IPS DF 19.7 (cell line): ENCODE measurements around the gene TP53TG3.
"Not testable (repeated sequence)": the region's sequence is repeated elsewhere in the genome, so short reads cannot be mapped to it uniquely, and the experiment has no call there.

ENCODE experiments used
- DNase-seq: peaks from one replicate; pipeline ENCODE4 v3.0.0-alpha.2; 2013; ENCODE audit warnings: low read depth, low spot score

TP53TG3 gene, protein sequence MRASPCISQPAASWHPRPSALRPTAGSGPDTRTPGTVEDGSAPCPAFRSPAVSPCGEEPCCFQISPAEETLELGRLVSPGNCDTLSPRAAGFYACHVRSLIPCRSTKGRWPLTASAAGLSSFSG

DNA sequence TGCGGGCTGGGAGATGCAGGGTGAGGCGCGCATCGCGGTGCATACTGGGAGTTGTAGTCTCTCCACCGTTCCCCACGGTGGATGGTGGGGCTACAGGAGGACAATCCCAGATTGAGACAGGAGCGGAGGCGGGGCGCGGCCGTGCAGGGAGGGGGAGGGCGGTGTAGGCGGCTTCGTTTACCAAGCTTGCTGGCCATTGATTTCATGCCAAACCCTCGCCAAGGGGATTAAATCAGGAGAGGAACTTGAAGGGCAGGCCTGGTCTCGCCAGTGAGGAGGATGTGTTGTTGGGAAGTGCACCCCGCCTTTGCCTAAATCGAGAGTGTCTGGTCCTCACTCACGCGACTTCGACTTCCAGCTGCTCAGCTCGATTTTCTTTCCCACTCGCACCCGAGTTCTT is at the start of gene TP53TG3:
Gene TP53TG3 (minus strand): TSS at position 101 of the 400 bp plus-strand sequence. CDS start 68 bp downstream, at position 33.
- not testable (repeated sequence) for DNase-seq

DNA sequence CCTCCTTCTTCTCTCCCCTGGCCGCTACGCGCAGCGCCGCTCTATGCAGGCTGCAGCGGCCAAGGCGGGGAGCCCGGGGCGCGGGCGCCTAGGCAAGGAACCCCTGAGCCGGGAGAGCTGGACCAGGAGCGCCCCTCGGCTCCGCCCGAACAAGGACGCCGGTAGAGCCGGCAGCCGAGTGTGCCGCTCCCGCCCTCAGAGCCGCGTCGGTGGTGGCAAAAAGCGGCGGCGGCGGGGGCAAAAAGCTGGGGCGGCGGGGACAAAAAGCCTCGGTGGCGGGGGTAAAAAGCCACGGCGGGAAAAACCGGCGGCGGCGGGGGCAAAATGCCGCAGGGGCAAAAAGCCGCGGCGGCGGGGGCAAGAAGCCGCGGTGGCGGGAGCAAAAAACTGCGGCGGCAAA is 25.1 kb downstream of the TP53TG3 start:
- not testable (repeated sequence) for DNase-seq

DNA sequence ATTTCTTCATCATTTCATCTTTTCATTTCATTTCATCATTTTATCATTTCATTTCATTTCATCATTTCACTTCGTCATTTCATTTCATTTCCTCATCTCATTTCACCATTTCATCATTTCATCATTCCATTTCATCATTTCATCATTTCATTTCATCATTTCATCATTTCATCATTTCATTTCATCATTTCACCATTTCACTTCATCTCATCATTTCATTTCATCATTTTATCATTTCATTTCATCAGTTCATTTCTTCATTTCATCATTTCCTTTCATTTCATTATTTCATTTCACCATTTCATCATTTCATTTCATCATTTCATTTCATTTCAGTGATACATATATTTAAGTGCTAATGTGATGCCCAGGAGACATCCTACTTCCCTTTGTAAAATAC is 28.4 kb downstream of the TP53TG3 start:
- DNase-seq, result not testable (repeated sequence)

DNA sequence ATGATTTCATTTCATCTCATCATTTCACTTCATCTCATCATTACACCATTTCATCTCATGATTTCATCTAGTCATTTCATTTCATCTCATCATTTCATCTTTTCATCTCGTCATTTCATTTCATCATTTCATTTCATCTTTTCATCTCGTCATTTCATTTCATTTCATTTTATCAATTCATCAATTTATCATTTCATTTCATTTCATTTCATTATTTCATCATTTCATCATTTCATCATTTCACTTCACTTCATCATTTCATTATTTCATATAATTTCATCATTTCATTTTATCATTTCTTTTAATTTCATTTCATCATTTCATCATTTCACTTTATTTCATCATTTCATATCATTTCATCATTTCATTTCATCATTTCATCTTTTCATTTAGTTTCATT is 29.2 kb downstream of the TP53TG3 start:
- not testable (repeated sequence) for DNase-seq

DNA sequence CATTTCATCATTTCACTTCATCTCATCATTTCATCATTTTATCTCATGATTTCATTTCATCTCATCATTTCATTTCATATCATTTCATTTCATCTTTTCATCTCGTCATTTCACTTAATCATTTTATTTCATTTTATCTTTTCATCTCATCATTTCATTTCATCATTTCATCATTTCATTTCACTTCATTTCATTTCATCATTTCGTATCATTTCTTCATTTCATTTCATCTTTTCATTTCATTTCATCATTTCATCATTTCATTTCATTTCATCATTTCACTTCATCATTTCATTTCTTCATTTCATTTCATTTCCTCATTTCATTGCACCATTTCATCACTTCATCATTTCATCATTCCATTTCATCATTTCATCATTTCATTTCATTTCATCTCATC is 29.8 kb downstream of the TP53TG3 start:
- DNase-seq, result not testable (repeated sequence)

DNA sequence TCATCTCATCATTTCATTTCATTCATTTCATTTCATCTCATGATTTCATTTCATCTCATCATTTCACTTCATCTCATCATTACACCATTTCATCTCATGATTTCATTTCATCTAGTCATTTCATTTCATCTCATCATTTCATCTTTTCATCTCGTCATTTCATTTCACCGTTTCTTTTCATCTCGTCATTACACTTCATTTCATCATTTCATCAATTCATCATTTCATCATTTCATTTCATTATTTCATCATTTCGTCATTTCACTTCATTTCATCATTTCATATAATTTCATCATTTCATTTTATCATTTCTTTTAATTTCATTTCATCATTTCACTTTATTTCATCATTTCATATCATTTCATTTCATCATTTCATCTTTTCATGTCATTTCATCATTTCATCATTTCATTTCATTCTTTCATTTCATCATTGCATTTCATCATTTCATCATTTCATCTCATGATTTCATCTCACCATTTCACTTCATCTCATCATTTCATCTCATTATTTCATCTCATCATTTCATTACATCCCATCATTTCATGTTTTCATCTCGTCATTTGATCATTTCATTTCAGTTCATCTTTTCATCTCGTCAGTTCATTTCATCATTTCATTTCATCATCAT is 30.6 kb downstream of the TP53TG3 start:
- not testable (repeated sequence) for DNase-seq

DNA sequence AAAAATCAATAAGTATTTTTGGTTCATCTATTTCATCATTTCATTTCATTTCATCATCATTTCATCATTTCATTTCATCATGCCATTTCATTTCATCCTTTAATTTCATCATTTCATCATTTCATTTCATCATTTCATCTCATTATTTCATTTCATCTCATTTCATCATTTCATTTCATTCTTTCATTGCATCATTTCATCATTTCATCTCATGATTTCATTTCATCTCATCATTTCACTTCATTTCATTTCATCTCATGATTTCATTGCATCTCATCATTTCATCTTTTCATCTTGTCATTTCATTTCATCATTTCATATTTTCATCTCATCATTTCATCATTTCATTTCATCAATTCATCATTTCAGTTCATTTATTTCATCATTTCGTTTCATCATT is 31.2 kb downstream of the TP53TG3 start:
- not testable (repeated sequence) for DNase-seq

DNA sequence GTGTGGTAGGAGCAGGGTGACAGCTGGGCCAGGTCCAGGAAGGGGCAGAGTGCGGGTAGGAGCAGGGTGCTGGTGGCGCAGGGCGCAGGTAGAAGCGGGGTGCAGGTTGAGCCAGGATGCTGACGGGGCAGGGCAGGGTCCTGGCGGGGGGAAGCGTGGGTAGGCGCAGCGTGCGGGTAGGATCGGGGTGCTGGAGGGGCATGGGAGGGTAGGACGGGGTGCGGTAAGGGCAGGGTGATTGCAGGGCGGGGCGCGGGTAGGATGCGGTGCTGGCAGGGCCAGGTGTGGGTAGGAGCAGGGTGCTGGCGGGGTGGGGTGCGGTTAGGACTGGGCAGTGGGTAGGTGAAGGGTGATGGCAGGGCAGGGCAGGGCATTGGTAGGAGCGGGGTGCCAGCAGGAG is 38.4 kb downstream of the TP53TG3 start:
- DNase-seq, result not testable (repeated sequence)

DNA sequence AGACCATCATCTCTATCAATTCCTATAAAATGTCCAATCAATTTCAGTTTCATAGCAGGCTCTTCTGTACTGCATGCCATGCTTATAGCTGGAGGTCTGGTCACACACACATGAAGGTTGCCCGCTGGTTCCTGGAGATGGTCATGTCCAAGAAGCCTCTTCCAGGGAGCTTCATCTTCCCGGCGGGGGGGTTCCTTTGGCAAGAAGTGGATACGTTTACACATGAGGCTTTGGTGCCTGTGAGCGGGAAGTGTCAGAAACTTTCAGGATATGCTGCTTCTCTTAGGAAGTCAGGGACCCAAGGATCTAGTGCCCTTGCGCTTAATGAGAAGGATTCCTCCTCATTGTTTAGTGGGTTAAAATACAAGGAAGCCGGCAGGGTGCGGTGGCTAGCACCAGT is 43.9 kb downstream of the TP53TG3 start:
- not testable (repeated sequence) for DNase-seq
